MM.1S (cell line): ENCODE data around the gene NPTX1.

Experiments
- CTCF ChIP-seq: fragments of 300-600 bp; sonication (generic); IDR thresholded peaks from 2 replicates; pipeline ENCODE4 v1.5.1; 2016; ENCODE audit warnings: antibody characterized with exemption, low read length, mixed read lengths
- EZH2 ChIP-seq: fragments of 300-600 bp; sonication (generic); optimal IDR thresholded peaks from 2 replicates; pipeline ENCODE3; 2017; ENCODE audit warnings: low read depth, mild to moderate bottlenecking, antibody characterized with exemption, low read length, mixed read lengths

DNA sequence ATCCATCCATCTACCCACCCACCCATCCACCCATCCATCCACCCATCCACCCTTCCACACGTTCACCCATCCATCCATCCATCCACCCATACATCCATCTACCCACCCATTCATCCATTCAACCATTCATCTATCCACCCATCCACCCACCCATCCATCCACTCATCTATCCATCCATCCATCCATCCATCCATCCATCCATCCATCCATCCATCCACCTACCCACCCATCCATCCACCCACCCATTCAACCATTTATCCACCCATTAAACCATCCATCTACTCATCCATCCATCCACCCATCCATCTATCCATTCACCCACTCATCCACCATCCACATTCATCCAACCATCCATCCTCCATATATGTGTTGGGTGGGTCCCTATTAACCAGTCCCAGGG, 42.0 kb upstream of the NPTX1 start:
- TF ChIP-seq EZH2 (no peak), CTCF (no peak)
